HG03460 (cell line): ENCODE measurements around the gene SI.
"Not testable (repeated sequence)": the region's sequence is repeated elsewhere in the genome, so short reads cannot be mapped to it uniquely, and the experiment has no call there.

Experiments
- ATAC-seq: cut with Tn5 transposase; IDR thresholded peaks from one replicate; pipeline ENCODE4 v1.9.1; 2021; ENCODE audit not compliant: unreplicated experiment

Gene SI

DNA sequence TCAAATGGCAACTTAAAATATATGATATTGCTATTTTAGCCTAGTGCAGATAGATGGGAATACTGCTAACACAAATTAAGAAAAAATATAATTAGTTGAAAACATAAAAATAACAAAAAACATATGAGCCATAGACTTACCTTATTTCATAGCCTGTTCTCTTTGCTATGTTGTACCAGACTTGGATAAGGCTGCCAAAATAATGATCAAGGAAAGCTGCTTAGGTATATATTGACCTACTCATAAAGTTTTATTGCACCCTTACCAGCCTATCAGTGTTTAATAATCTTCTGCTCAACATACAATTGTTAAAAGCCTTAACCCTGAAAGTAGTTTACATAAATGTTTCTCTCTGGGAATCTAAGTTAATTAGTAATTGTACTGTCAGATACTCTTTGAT is at the start of gene SI:
Gene SI (minus strand): TSS at position 204 of the 400 bp plus-strand sequence. CDS start 2,484 bp downstream, outside the sequence.
- no peak for ATAC-seq

- no peak for ATAC-seq
Measured at GRCh38 chr3:165125836-165126235, 47.5 kb upstream of the SI start.

GRCh38 chr3:165111401-165111800 is 33.1 kb upstream of the SI start:
- no peak for ATAC-seq

DNA sequence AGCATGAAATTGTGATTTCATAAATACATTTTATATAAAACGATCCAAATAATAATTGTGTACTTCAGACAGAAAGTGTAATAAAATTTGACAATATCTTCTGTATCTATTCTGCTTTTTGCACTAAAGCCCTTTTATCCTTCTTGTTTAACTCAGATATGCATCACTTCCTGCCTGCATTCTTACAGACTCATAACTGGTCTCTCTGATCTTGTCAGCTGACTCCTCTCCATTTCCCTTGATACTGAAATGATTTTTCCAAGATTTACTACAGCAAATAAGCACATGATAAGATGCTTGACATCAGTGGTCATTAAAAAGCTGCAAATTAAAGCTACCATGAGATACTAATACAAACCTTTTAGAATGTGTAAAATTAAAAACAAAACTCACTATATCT is 25.3 kb upstream of the SI start:
- no peak for ATAC-seq

DNA sequence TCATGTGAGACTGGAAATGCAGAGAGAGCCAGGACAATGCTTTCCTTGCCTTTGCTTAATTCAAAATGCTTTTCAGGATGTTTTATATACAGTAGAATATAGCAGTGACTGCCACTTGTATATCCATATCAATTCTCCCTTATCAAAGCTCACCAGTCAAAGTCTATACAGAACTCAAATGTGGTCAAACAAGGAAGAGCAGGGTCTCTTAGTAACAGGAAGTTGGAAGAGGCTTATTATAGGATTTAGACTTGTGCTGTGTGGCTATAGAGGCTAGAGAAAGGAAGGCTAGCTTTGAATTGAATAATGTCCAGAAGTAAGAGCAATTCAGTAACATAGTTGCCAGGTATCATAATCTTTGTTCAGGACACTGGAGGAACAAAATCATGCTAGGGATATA is 4.4 kb upstream of the SI start:
- ATAC-seq = no peak

DNA sequence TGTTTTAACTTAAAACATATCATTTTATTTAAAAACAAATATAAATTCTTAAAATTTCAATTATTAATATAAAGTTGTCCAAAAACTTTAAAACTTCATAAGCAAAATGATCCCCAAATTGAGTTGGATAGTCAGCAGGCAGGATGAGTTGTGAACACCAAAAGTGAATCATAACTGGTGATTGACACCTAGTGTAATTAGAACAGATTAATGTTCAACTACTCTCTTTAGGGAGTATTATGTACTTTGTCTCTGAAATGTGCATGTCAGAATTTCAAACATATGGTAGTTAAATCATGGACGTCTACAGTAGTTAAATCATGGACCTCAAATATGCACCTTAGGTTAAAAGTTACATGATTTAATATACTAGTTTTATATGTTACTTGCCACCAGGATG is 2.9 kb upstream of the SI start:
- ATAC-seq = no peak

GRCh38 chr3:165075695-165076094 is 2.6 kb downstream of the SI start:
- no peak for ATAC-seq

DNA sequence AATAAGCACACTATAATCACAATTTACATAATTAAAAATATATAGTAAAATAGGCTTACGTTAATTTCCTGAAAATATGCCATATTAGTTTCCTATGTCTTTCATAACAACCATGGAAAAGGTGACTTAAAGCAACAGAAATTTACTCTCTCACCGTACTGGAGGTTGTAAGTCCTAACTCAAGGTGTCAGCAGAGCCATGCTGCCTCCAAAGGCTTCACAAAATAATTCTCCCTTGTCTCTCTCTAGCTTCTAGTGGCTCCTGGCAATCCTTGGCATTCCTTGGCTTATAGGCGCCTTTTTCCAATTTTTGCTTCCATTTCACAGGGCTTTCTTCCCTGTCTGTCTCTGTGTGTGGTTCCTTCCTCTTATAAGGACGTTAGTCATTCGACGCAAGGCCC is 7.6 kb downstream of the SI start:
- no peak for ATAC-seq

DNA sequence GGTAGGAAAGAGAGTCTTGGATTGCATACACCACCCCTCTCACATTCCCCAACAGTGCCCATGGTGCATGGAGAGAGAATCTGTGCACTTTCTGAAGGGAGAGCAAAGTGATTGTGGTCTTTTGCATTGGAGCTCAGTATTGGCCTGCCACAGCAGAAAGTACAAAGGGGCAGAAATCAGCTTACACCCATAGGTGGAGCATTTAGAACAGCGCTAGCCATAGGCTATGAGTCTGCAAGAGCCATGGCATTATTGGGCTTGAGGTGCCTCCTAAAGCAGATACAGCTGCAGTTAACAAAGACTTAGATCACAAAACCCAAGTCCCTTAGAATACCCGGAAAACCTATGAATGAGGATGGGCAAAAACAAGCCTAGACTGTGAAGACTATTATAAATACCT is 21.8 kb downstream of the SI start:
- no peak for ATAC-seq

DNA sequence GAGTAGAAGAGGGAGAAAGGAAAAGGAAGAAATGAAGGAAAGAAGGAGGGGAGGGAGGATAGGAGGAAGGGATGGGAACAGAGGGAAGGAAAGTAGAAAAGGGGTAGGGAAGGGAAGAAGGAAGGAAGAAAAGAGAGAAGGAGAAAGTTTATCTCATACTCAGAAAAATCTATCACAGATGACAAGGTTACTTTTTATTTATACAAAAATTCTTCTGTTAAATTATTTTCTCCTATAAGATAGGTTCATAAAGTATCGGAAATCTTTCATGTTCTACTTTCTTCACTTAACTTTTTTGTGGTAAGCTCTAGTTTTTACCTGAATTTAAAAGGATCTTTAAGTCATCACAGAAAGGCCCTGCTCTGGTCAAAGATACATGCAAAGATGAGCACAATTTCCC is 38.1 kb downstream of the SI start:
- no peak for ATAC-seq

GRCh38 chr3:165011557-165011956 is 66.7 kb downstream of the SI start:
- no peak for ATAC-seq

DNA sequence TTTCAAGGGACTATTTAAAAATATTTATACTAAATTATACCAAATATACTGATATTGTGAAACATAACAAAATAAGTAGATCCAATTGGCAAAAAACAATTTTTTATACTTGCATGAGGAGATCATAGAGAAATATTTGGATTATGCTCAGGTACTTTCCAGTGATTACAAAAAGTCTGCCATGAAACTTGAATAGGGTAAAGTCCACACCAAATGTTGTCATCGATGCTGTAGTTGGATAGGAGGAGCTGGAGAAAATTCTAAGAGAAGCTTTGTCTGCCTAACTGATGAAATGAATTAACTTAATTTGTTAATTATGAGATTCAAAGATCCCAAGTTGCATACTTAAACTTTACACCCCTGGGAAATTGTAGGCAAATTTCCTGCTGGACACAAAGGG is 93.3 kb downstream of the SI start:
- ATAC-seq = no peak

DNA sequence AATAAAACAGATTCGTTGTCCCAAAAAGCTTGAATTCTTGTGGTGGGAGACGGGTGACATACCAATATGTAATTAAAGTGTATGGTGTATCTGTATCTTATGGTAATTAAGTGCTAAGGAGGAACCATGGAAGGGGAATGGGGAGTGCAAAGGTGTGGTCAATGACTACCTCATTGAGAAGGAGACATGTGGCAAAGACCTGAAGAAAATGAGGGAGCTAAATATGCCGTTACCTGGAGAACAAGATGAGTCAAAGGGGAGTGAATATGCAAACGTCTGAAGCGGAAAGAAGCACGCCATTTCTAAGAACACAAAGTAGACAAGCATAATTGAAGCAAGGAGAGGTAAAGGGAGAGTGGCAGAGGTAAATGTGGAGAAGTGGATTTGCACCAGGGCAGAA is 115.7 kb downstream of the SI start:
- no peak for ATAC-seq

DNA sequence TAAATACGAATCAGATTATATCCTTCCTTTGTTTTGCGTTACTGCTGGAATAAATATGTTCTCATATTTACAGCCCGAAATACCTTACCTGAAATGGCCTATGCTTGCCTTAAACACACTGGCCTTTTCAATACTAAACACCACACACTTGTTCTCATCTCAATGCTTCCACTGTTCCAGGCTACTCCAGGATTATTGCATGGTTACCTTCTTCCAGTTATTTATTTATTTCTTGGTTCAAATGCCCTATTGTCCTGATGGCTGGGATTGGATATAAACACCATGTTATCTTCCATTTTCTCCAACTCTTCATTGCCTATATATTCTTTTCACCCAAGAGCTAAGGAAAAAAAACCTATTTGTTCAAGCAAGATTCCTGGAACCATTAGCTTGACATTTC is 125.3 kb downstream of the SI start:
- ATAC-seq = no peak

- ATAC-seq = not testable (repeated sequence)
Measured at GRCh38 chr3:164951403-164951802, 126.9 kb downstream of the SI start.

DNA sequence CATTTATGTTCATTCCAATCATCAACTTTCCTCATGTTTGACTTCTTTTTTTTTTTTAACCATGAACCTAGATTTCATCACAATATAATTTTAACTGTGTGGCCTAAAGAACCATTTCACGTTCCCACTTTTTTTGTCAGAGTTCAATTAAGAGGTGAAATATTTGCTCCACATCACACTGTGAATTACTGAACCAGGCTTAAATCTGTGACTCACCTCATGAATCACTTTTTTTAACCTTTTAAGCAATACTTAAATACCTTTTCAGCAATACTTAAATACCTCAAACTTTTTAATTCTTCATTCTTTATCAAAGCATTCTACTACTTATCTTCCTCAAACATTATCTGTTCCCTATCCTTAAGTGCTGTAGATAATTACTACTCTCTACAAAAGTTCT is 137.6 kb downstream of the SI start:
- ATAC-seq = no peak

DNA sequence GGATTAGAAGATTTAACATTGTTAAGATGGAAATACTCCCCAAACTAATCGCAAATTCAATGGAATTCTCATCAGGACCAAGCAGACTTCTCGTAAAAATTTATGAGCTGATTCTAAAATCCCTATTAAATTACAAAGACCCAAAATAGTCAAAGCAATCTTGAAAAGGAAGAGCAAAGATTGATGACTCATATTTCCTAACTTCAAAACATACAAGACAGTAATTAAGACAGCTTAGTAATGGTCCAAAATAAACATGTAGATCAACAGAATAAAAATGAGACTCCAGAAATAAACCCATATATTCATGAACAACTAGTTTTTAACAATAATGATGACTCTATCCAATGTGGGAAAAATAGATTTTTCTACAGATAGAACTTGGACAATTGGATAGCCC is 148.7 kb downstream of the SI start:
- no peak for ATAC-seq
